ENCODE measurements around the gene LARP4B.
A peak's percentile ranks its signal among the peaks of the same experiment; 100 is the strongest.

LARP4B gene

GRCh38 chr10:931326-932318 is at the start of gene LARP4B:
Gene LARP4B, minus strand, starts transcription at chr10:931705. Its CDS starts 45,984 bp downstream, at chr10:885721.
- peak; percentile 97 for DNase-seq (ENCODE audit: low read depth)

- DNase-seq (ENCODE audit: low read depth), result no peak
These were observed 49.1 kb upstream of the LARP4B start for GRCh38 chr10:980468-981093.

GRCh38 chr10:978826-979421 is 47.4 kb upstream of the LARP4B start:
- no peak for DNase-seq (ENCODE audit: low read depth)

GRCh38 chr10:976316-976715 is 44.8 kb upstream of the LARP4B start:
- no peak for DNase-seq (ENCODE audit: low read depth)

- no peak for DNase-seq (ENCODE audit: low read depth)
These were observed 43.2 kb upstream of the LARP4B start for GRCh38 chr10:974785-975074.

- no peak for DNase-seq (ENCODE audit: low read depth)
These were observed 42.7 kb upstream of the LARP4B start for GRCh38 chr10:974038-974784.

GRCh38 chr10:972763-973162 is 41.3 kb upstream of the LARP4B start:
- DNase-seq (ENCODE audit: low read depth), result no peak

GRCh38 chr10:971613-972012 is 40.1 kb upstream of the LARP4B start:
- DNase-seq (ENCODE audit: low read depth), result no peak

- DNase-seq (ENCODE audit: low read depth), result no peak
These were observed 39.6 kb upstream of the LARP4B start for GRCh38 chr10:971150-971542.

GRCh38 chr10:970311-971149 is 39.0 kb upstream of the LARP4B start:
- DNase-seq (ENCODE audit: low read depth), result no peak

GRCh38 chr10:969473-970150 is 38.1 kb upstream of the LARP4B start:
- no peak for DNase-seq (ENCODE audit: low read depth)

- DNase-seq (ENCODE audit: low read depth), result no peak
These were observed 37.2 kb upstream of the LARP4B start for GRCh38 chr10:968546-969199.

- no peak for DNase-seq (ENCODE audit: low read depth)
These were observed 35.1 kb upstream of the LARP4B start for GRCh38 chr10:966466-967235.

GRCh38 chr10:964988-965417 is 33.5 kb upstream of the LARP4B start:
- DNase-seq (ENCODE audit: low read depth), result no peak

GRCh38 chr10:964321-964987 is 32.9 kb upstream of the LARP4B start:
- no peak for DNase-seq (ENCODE audit: low read depth)

- DNase-seq (ENCODE audit: low read depth), result no peak
These were observed 32.1 kb upstream of the LARP4B start for GRCh38 chr10:963655-964054.

- DNase-seq (ENCODE audit: low read depth), result no peak
These were observed 31.7 kb upstream of the LARP4B start for GRCh38 chr10:963186-963585.

- no peak for DNase-seq (ENCODE audit: low read depth)
These were observed 30.8 kb upstream of the LARP4B start for GRCh38 chr10:962342-962741.

GRCh38 chr10:958856-959255 is 27.4 kb upstream of the LARP4B start:
- no peak for DNase-seq (ENCODE audit: low read depth)

Data from activated T-helper 9 cell treated with anti-CD3 and anti-CD28 coated beads, Interleukin-2, amount 50 U/mL, for 16 hours (primary cell).